ENCODE data around the gene MRPL10. TPM values are rescaled to one million over a fixed set of nuclear protein-coding genes. Genes with fewer than 3 reads are reported as not detected.

MRPL10 gene
- total RNA-seq (2021; ENCODE audit: unreplicated experiment) (112 TPM), Bru-seq, nascent RNA (percentile 90 among the genes with signal in this experiment), BruChase-seq, experiment 1, labeled RNA remaining after a 6-hour chase (percentile 94 among the genes with signal in this experiment), BruChase-seq, experiment 2, labeled RNA remaining after a 2-hour chase (percentile 95 among the genes with signal in this experiment)
- polyA plus RNA-seq (2012), result 162 and 165 TPM in 2 replicates
- long read RNA-seq, transcript MRPL10-202 (5 exons, 1,725 nt), result major isoform, 90 of 220 reads
- long read RNA-seq, partial matches to known transcripts, result 110 of 220 reads
- long read RNA-seq, other reads (novel, unspliced or antisense), result 17 of 220 reads

DNA sequence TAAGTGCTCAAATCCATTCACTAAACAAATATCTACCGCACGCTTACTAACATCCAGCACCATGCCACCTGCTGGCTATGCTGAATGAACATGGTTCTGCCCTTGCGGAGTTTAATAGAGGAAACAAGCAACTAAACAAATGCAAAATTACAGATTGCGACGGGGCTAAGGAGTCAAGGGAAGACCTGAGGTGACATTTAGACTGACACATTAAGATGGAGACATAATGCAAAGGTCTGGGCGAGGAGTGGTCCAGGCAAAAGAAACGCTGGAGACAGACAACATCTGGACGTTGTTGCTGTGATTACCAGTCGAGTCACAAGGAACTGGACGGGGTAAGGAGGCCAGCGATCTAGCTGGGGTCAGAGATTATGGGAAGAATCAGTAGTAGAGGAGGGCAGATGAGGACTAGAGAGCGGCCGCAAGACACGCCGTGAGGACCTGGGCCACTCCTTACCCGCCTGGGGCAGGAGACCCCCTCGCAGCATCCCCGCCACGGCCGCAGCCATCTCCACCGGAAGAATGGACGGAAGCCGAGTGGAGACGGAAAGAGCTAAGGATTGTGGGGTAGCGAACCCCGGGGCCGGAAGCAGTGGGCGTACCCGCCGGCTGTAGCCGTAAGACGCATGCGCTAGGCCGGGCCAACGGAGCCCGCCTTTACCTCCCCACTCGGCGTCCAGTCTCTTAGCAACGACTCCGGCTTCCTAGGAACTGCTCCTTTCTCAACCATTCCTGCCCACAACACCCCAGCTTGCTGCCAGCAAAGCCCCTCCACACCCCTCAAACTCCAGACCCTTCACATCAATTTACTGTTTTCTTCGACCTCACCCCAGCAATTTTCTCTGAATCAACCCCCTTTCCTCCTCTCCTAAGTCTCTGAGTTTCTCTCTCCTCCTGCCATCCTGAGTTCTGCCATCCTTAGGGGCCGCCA is at the start of gene MRPL10, which contains the start of gene LRRC46:
Gene MRPL10, minus strand, starts transcription at position 539 of the 931 bp plus-strand sequence. Its CDS starts 30 bp downstream, at position 509.
Gene LRRC46, plus strand, starts transcription at position 668 of the 931 bp plus-strand sequence. CDS start 320 bp downstream, outside the sequence.
- no peaks in the 10 kb centered on the region for H4K20me1 ChIP-seq (ENCODE audit: insufficient read depth)
- peak within 1 kb of the TSS; percentile 43 for H2AFZ ChIP-seq (ENCODE audit: low read depth, low read length, poor library complexity, severe bottlenecking)
- peak; percentile 89 for ATAC-seq
- TF ChIP-seq SIN3A (IDR thresholded peaks at IDR 0.05; ENCODE audit: low read depth), result peak; percentile 95; the same call in 1 of the 2 replicates
- no peak for TF ChIP-seq REST (IDR thresholded peaks at IDR 0.05; ENCODE audit: low read depth)
- TF ChIP-seq, protein P1, sequence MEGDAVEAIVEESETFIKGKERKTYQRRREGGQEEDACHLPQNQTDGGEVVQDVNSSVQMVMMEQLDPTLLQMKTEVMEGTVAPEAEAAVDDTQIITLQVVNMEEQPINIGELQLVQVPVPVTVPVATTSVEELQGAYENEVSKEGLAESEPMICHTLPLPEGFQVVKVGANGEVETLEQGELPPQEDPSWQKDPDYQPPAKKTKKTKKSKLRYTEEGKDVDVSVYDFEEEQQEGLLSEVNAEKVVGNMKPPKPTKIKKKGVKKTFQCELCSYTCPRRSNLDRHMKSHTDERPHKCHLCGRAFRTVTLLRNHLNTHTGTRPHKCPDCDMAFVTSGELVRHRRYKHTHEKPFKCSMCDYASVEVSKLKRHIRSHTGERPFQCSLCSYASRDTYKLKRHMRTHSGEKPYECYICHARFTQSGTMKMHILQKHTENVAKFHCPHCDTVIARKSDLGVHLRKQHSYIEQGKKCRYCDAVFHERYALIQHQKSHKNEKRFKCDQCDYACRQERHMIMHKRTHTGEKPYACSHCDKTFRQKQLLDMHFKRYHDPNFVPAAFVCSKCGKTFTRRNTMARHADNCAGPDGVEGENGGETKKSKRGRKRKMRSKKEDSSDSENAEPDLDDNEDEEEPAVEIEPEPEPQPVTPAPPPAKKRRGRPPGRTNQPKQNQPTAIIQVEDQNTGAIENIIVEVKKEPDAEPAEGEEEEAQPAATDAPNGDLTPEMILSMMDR (IDR thresholded peaks at IDR 0.05 in 2 of 3, conservative IDR thresholded peaks at IDR 0.05 in 1 of 3; ENCODE audit: borderline replicate concordance in 1 of 3, insufficient read depth in 1 of 3, low read depth in 2 of 3, low read length in 2 of 3), result peak in 2 of 3 experiments; percentile 59 to 70; a peak in 5 of 6 replicates
- TF ChIP-seq, protein P2, sequence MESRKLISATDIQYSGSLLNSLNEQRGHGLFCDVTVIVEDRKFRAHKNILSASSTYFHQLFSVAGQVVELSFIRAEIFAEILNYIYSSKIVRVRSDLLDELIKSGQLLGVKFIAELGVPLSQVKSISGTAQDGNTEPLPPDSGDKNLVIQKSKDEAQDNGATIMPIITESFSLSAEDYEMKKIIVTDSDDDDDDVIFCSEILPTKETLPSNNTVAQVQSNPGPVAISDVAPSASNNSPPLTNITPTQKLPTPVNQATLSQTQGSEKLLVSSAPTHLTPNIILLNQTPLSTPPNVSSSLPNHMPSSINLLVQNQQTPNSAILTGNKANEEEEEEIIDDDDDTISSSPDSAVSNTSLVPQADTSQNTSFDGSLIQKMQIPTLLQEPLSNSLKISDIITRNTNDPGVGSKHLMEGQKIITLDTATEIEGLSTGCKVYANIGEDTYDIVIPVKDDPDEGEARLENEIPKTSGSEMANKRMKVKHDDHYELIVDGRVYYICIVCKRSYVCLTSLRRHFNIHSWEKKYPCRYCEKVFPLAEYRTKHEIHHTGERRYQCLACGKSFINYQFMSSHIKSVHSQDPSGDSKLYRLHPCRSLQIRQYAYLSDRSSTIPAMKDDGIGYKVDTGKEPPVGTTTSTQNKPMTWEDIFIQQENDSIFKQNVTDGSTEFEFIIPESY (IDR thresholded peaks at IDR 0.05; ENCODE audit: extremely low read depth, insufficient replicate concordance, low read length), result no peak
- TF ChIP-seq EGR1 (IDR thresholded peaks at IDR 0.05; ENCODE audit: low read depth), result peak; percentile 96
- peak; percentile 63; the same call in 1 of the 2 replicates for TF ChIP-seq SP1 (IDR thresholded peaks at IDR 0.05; ENCODE audit: low read depth)
- peak; percentile 96 for TF ChIP-seq POLR2A (IDR thresholded peaks at IDR 0.05; ENCODE audit: borderline replicate concordance, extremely low read depth, insufficient read depth, insufficient read length)
- peak; percentile 95 for TF ChIP-seq YY1 (IDR thresholded peaks at IDR 0.05; ENCODE audit: extremely low read depth, insufficient replicate concordance, low read depth, low read length)
- TF ChIP-seq MAX (IDR thresholded peaks at IDR 0.05), result no peak; the same call in 1 of the 2 replicates
- peak; percentile 99 for TF ChIP-seq POLR2AphosphoS5 (IDR thresholded peaks at IDR 0.05; ENCODE audit: low read depth, low read length)
- ChIA-PET RAD21 (ENCODE audit: low non-redundant PET in 1 of 2, low total read pairs in 2 of 2, uncharacterized antibody in 2 of 2, unreplicated experiment in 2 of 2) (interaction anchor here (0.6 to 1.0 kb wide), 2 partner anchors 10 kb away, joined by 3 to 4 read pairs; partner anchors contain the start of genes OSBPL7 (in 1 of the 2) and SCRN2 (in 1 of the 2)), CTCF (interaction anchor here (0.5 to 2.4 kb wide), 12 partner anchors 9 to 140 kb away, joined by 3 to 25 read pairs (median 5); partner anchors contain the start of genes CDK5RAP3, OSBPL7, SCRN2 and SP6), POLR2A (interaction anchor here (0.8 to 3.4 kb wide), 13 partner anchors 8 to 218 kb away, joined by 3 to 18 read pairs (median 5); partner anchors contain the start of genes NFE2L1, OSBPL7, PNPO and SCRN2)
- peak within 1 kb of the TSS; percentile 64 for H3K27ac ChIP-seq (ENCODE audit: low read depth, low read length)
- H3K4me1 ChIP-seq (ENCODE audit: control insufficient read depth in 1 of 2, insufficient read depth in 2 of 2, low read length in 2 of 2), result peaks cover 14 to 20% of the 10 kb centered on the region in 2 experiments; a peak in 3 of 4 replicates
- H3K36me3 ChIP-seq (ENCODE audit: control insufficient read depth in 1 of 2, insufficient read depth in 2 of 2, low read length in 2 of 2), result peaks cover 16 to 21% of the 10 kb centered on the region in 2 experiments
- H3K9me2 ChIP-seq (ENCODE audit: insufficient read depth), result no peaks in the 10 kb centered on the region
- H3K9ac ChIP-seq (ENCODE audit: low read length), result peak within 1 kb of the TSS; percentile 82
- H3K27me3 ChIP-seq (ENCODE audit: insufficient read depth, low read length), result no peaks in the 10 kb centered on the region
- peak within 1 kb of the TSS; percentile 90 for H3K4me2 ChIP-seq (ENCODE audit: low read length)
- no peaks in the 10 kb centered on the region for H3K9me3 ChIP-seq (ENCODE audit: control insufficient read depth in 1 of 2, insufficient read depth in 1 of 2, low read depth in 1 of 2, low read length in 2 of 2)
- BruUV-seq (replicated peaks), result TSS peak; percentile 80
- intact Hi-C loops (cut with micrococcal nuclease), result loop anchor here (2.0 kb wide), 1 partner anchor 140 kb away; the partner anchor contains the start of gene CDK5RAP3
- peak; percentile 86 for DNase-seq (ENCODE audit: low read depth, low spot score)
- peak within 1 kb of the TSS; percentile 90 to 99 for H3K4me3 ChIP-seq (replicated peaks in 1 of 2; ENCODE audit: low read depth in 1 of 2, low read length in 2 of 2)
- H3K79me2 ChIP-seq (ENCODE audit: insufficient read depth, low read length), result peaks cover 34% of the 10 kb centered on the region

All from HCT116 (cell line).